Adrenal gland (tissue), 12 donors: Measurements from ENCODE around the gene PSMB7. TPM values are rescaled to one million over a fixed set of nuclear protein-coding genes. Genes with fewer than 3 reads are reported as not detected.

Experiments
- DNase-seq, 7 donors: peaks; one replicate each; pipeline ENCODE4 v3.0.0-alpha.2; 2019 to 2020
- H3K27ac ChIP-seq, 5 donors: fragments of 200-600 bp; sonication (generic) in 4 of 5; 1 replicate in 3 of 5; 2 replicates in 2 of 5; pipeline versions ENCODE4 v1.5.1 to v1.8.0; 2016 to 2020; ENCODE audit warnings: mild to moderate bottlenecking in 1 of 5
- H3K27me3 ChIP-seq: fragments of 200-600 bp; 2 replicates; pipeline ENCODE4 v1.8.0; 2021
- H3K36me3 ChIP-seq, 2 donors: fragments of 200-600 bp; replicated peaks in 1 of 2; 1 replicate in 1 of 2; 2 replicates in 1 of 2; pipeline versions ENCODE4 v1.5.1 to v1.8.0; 2018 to 2022
- H3K4me1 ChIP-seq, 2 donors: fragments of 200-600 bp; replicated peaks in 1 of 2; 1 replicate in 1 of 2; 2 replicates in 1 of 2; pipeline versions ENCODE4 v1.5.1 to v1.8.0; 2018 to 2021
- H3K4me3 ChIP-seq, 4 donors: fragments of 200-600 bp; sonication (generic) in 3 of 4; one replicate each; pipeline ENCODE4 v1.5.1; 2016 to 2018
- H3K9me3 ChIP-seq, 3 donors: fragments of 200-600 bp; sonication (generic) in 1 of 3; replicated peaks in 1 of 3; 1 replicate in 2 of 3; 2 replicates in 1 of 3; pipeline versions ENCODE4 v1.5.1 to v1.8.0; 2016 to 2021
- POLR2A ChIP-seq, 2 donors: fragments of 450-650 bp; IDR thresholded peaks; one replicate each; pipeline ENCODE4 v1.6.1; 2017; ENCODE audit warnings: antibody characterized with exemption in 2 of 2, mild to moderate bottlenecking in 2 of 2, moderate library complexity in 1 of 2
- WGBS, 4 donors: extraction: QIAGEN DNeasy Blood & Tissue Kit in 2 of 4; methylation state at CpG; one replicate each; pipeline versions ENCODE4 v1.1.5 to v1.1.7; 2013 to 2017; 5-methylcytosine and 5-hydroxymethylcytosine counted together
- intact Hi-C, 2 donors: fragments of 100-400 bp; cut with DNase I; formaldehyde crosslinking; loops; one replicate each; pipeline versions ENCODE4 v1.14.1 to v1.15.0; 2022 to 2023
- polyA plus RNA-seq, 3 donors: library from polyadenylated mRNA; stranded (reverse); fragments of 200-250 nt in 2 of 3; fragments of 350-450 nt in 1 of 3; fragmentation: Illumina TruSeq in 1 of 3; extraction: RNeasy Lipid Tissue Mini Kit (QIAGEN cat#74804) in 1 of 3; gene quantifications; one replicate each; pipeline ENCODE4 v1.2.3, GENCODE V29; 2013 to 2014
- total RNA-seq, 9 donors: library from RNA; depleted of rRNA in 4 of 9; stranded (reverse); fragments of >200 nt in 4 of 9; fragments of 120-200 nt in 1 of 9; fragmentation: NEBNext Ultra II Directional in 1 of 9; extraction: Animal tissue kit (Norgen Biotek cat#: 25700) in 1 of 9; gene quantifications; one replicate each; pipeline versions ENCODE4 v1.1.0 to v1.2.4, GENCODE V29; 2013 to 2023
- TF ChIP-seq, protein P1 (sequence below), 6 experiments: fragments of 450-650 bp in 4 of 6; fragments of 200-600 bp in 2 of 6; sonication (generic) in 1 of 6; IDR thresholded peaks; 1 replicate in 5 of 6; 2 replicates in 1 of 6; pipeline versions ENCODE4 v1.5.1 to v1.8.0; 2016 to 2021; ENCODE audit warnings: antibody characterized with exemption in 6 of 6, mild to moderate bottlenecking in 2 of 6, moderate library complexity in 1 of 6
- donor health status: healthy with polysubstance abuse.
- donor health status: Bipolar disorder and iron deficiency.
- donor health status: DM: yes; HTN: yes; CAD: no.
- donor health status: DM: no; HTN: no; CAD: no.
- donor health status: DM: no; HTN: no; CAD: no.
- donor health status: DM: yes; HTN: yes; CAD: no.

Gene PSMB7
- total and polyA plus RNA-seq, 12 donors: 107 to 427 (median 178) TPM

DNA sequence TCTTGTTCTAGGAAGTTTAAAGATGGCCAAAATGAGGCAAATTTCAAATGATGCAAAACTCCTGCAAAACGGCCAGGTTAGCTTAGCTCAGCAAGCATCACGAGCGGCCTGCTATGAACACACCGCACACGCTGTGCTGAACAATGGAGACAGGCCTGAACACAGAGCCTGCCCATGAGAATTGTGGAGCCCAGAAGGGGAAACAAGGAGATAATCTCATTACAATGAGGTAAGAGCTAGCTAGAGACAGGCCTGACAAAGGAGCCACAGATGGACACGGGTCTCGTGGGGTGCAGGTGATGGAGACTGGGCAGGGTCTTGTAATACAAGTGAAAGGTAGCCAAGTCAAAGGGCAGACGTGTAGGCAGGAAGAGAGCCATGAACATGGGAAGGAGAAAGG lies 50.2 kb downstream of the PSMB7 start:
- intact Hi-C loops: no loop called here
- TF ChIP-seq POLR2A (IDR thresholded peaks at IDR 0.05): no peak
- TF ChIP-seq, protein P1, sequence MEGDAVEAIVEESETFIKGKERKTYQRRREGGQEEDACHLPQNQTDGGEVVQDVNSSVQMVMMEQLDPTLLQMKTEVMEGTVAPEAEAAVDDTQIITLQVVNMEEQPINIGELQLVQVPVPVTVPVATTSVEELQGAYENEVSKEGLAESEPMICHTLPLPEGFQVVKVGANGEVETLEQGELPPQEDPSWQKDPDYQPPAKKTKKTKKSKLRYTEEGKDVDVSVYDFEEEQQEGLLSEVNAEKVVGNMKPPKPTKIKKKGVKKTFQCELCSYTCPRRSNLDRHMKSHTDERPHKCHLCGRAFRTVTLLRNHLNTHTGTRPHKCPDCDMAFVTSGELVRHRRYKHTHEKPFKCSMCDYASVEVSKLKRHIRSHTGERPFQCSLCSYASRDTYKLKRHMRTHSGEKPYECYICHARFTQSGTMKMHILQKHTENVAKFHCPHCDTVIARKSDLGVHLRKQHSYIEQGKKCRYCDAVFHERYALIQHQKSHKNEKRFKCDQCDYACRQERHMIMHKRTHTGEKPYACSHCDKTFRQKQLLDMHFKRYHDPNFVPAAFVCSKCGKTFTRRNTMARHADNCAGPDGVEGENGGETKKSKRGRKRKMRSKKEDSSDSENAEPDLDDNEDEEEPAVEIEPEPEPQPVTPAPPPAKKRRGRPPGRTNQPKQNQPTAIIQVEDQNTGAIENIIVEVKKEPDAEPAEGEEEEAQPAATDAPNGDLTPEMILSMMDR (IDR thresholded peaks at IDR 0.05): no peak
- Histone ChIP-seq H3K4me3 (no peak overlapping the region), H3K9me3 (no peaks in the 10 kb centered on the region), H3K4me1 (peaks cover 0 to 9% of the 10 kb centered on the region in 2 donors), H3K27me3 (no peaks in the 10 kb centered on the region), H3K27ac (no peak overlapping the region), H3K36me3 (no peaks in the 10 kb centered on the region)
- 84 to 93% (median 88%) methylated on average over 8 of the region's 8 CpGs for WGBS, 4 donors
- DNase-seq: no peak

DNA sequence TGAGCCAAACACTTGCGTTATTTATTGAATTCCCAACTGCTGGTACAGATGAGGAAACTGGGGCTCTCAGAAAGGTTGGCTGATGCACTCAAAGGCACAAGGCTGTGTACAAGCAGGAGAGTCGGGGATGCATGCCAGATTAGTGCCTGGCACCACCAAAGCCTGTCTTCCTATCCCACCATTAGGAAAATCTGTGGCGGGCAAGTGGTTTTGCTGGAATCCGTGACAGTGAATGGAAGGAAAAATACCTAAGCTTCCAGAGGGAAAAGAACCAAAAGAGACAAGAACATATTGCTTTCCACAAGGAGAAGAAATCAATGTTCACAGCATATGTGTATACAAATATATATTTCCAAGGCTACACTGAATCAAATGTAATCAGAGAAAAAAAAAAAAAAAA lies 51.1 kb downstream of the PSMB7 start:
- DNase-seq: no peak
- WGBS, 4 donors: 92 to 98% (median 96%) methylated on average over 4 of the region's 4 CpGs
- Histone ChIP-seq H3K4me3 (no peak overlapping the region), H3K27ac (no peak overlapping the region), H3K9me3 (no peaks in the 10 kb centered on the region), H3K36me3 (no peaks in the 10 kb centered on the region), H3K4me1 (peaks cover 6 to 18% of the 10 kb centered on the region in 2 donors), H3K27me3 (no peaks in the 10 kb centered on the region)
- TF ChIP-seq POLR2A (IDR thresholded peaks at IDR 0.05): no peak
- TF ChIP-seq, protein P1 (IDR thresholded peaks at IDR 0.05): no peak
- intact Hi-C loops: no loop called here

DNA sequence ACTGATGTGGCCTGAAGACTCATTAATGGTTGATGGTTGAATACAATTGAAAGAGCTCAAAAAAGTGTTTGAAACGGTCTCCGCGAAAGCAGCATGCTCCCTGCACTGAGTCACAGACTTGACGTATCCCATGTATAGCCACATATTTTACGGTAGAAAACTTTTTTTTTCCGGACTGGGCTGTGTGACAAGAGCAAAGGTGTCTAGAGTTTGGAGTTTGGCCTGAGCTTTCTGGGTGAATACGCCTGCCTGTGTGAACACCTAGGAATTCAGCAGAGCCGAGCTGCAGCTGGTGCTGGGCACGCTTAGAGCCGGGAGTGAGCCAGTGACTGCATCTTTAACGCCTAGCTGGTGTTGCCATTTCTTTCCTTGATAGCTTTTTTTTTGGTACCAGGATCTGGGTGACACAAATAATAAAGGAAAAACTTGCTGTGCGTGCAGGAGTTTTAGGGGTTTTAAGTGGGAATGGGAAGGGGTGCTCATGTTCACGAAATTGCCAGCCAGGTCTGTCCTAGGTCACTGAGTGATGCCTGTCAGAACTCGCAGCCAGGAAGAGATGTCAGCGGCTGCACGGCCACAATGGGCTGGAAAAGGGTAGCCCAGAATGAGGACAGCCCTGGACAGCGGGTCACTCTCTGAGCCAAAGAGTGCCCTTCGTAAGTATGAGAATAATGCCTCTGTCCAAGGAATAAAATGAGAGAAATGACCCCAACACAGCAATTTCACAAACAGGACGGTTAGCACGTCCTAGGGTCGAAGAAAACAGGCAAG lies 51.7 kb downstream of the PSMB7 start:
- intact Hi-C loops: no loop called here
- peaks cover 8 to 24% of the 10 kb centered on the region in 2 donors for H3K4me1 ChIP-seq
- no peak overlapping the region for H3K27ac ChIP-seq
- H3K4me3 ChIP-seq: no peak overlapping the region
- TF ChIP-seq POLR2A (IDR thresholded peaks at IDR 0.05): no peak
- TF ChIP-seq, protein P1 (IDR thresholded peaks at IDR 0.05): no peak
- 95 to 97% (median 96%) methylated on average over 21 of the region's 21 CpGs for whole genome bisulfite sequencing, 4 donors
- H3K9me3 ChIP-seq: no peaks in the 10 kb centered on the region
- no peaks in the 10 kb centered on the region for H3K36me3 ChIP-seq
- no peak for DNase-seq
- H3K27me3 ChIP-seq: no peaks in the 10 kb centered on the region

GRCh38 chr9:124361128-124361527 lies 54.1 kb downstream of the PSMB7 start:
- no peaks in the 10 kb centered on the region for H3K27me3 ChIP-seq
- H3K27ac ChIP-seq: no peak overlapping the region
- peaks cover 8 to 32% of the 10 kb centered on the region in 2 donors for H3K4me1 ChIP-seq
- no peak overlapping the region for H3K4me3 ChIP-seq
- DNase-seq: no peak
- no peaks in the 10 kb centered on the region for H3K9me3 ChIP-seq
- WGBS, 4 donors: 84 to 96% (median 92%) methylated on average over 8 of the region's 8 CpGs
- H3K36me3 ChIP-seq: no peaks in the 10 kb centered on the region
- TF ChIP-seq, protein P1 (IDR thresholded peaks at IDR 0.05): no peak
- TF ChIP-seq POLR2A (IDR thresholded peaks at IDR 0.05): no peak
- intact Hi-C loops: no loop called here
